ENCODE measurements around the gene ZC3H12D.
"Not testable (repeated sequence)": the region's sequence is repeated elsewhere in the genome, so short reads cannot be mapped to it uniquely, and the experiment has no call there.

The ZC3H12D gene

DNA sequence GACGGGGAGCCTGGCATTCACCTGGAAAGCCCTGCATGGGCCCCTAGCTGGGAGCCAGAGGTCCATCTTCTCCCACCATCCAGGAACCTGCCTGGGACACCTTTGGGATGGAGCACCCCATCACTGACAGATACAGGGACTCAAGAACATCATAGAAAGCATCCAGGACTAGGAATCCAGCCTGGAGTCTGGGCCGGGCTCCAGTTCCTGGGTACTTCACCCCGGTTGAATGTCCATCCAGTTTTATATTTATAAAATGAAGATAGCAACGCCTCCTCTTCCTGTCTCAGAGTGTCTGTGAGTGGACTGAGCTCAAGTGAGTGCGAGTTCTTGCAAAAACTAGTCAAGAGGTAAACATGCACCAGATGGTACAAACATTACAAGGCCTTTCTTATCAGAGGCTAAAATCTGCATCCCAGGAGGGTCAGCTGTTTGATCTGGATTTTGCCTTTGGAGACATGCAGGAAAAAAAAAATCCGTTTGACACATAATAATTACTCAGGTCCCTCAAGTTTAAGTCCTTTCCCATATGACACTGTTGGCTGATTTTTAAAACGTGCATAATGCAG lies 27.4 kb downstream of the ZC3H12D start:
- DNase-seq: peak; percentile 62

DNA sequence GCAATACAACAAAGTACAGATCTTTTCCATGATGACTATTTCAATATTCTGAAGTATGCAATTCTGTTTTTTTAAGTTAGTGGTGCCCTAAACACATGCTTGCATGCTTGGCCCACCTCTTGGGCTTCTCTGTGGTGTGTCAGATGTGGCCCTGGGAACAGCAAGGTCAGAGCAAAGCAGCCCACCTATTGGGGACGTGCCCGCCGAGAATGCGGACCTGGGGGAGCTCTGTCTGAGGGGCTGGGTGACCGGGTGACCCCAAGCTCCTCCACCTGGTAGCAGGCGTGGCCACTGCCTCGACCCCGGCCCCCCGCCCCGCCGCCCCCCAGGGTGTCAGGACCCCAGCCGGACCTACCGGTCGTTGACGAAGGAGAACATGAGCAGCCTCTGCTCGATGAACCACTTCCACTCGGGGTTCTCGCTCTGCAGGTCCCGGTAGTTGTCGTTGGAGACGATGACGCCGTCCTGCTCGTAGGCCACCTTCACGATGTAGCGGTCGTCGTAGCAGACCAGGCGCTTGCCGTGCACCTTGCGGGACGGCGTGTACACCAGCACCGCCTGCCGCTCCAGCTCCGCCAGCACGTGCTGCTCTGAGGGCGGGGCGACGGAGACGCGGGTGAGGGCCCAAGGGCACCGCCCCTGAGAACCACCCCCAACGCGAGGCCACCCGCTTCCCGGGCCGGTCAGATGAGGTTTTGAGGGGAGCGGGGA lies 28.3 kb downstream of the ZC3H12D start:
- no peak for DNase-seq

DNA sequence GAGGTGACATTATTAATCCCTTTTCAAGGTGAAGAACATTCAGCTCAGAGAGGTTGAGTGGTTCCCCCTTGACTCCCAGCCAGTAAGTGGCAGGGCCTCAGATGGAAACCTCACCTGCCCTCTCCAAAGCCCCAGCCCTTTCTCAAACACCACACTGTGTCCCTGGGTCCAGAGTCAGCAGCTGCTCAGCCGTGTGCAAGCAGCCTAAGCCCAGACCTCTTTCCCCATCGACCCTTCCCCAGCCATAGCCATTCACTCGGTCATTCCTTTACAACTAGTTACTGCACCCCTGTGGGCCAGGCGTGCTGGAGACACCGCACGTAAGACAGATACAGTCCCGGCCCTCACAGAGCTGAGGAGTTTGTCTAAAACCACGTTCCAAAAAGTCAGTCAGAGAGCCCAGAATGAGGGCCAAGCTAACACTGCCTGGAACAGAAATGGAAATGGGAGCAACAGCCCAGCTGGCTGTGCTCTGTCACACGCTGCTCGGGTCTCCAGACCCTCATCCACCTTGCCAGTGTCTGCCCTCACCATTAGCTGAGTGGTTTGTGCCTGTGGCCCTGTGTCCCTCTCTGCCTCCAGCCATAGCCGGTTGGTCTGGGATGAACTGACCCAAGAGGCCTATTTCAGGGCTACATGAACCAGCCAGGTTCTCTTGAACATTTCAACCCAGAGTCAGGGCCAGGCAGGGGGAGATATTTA lies 29.6 kb downstream of the ZC3H12D start:
- no peak for DNase-seq

DNA sequence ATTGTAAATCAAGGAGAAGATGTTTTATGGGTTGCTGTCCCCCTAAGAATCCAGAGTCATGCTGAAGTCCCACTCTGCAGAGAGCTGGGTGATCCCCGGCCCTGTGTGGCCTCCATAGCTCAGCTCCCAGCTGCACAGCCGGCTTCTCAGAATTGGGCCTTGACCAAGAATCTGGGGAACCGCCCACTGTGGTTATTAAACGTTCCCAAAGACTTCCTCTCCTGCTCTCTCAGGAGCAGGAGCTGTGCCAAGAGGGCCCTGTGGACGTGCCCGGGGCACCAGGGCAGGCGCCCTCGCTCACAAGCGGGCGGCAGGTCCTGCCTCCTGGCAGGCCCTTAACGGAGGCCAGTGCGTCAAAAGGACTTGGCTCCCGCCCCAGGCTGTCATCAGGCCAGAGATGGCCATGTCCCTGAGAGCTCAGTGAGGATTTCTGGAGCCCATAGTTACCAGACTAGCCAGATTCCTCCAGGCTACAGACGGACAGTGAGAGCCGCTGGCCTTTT lies 30.4 kb downstream of the ZC3H12D start:
- peak; percentile 29 for DNase-seq

DNA sequence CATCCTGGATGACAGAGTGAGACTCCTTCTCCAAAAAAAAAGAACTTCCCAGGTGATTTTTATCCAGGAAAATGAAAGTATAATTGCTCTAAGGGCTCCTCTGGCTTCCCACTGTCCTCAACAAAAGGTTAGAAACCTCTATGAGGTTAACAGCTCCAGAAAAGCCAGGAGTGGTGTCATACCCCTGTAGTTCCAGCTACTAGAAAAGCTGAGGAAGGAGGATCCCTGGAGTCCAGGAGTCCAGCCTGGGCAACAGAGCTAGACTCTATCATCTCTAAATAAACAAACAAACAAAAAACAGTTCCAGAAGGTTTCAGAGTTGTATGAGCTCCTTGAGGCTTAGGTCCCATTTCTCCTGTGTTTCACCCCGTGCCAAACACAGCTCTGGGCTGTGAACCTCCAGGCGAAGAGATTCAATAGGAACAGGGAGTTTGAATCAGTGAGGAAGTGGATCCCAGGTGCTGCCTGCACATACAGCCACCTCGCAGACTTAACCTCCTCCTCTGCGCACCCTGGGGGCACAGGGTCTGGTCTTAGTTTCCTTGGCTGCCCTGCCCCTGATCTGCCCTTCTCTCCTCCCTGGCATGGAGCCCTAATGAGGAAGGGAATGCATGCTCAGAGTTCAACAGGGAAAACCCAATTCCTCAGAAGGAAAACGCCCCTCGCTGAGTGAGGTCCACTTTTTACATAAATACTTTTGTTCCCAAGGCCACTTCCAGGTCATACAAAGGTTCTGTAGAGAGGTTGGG lies 31.0 kb downstream of the ZC3H12D start:
- no peak for DNase-seq

DNA sequence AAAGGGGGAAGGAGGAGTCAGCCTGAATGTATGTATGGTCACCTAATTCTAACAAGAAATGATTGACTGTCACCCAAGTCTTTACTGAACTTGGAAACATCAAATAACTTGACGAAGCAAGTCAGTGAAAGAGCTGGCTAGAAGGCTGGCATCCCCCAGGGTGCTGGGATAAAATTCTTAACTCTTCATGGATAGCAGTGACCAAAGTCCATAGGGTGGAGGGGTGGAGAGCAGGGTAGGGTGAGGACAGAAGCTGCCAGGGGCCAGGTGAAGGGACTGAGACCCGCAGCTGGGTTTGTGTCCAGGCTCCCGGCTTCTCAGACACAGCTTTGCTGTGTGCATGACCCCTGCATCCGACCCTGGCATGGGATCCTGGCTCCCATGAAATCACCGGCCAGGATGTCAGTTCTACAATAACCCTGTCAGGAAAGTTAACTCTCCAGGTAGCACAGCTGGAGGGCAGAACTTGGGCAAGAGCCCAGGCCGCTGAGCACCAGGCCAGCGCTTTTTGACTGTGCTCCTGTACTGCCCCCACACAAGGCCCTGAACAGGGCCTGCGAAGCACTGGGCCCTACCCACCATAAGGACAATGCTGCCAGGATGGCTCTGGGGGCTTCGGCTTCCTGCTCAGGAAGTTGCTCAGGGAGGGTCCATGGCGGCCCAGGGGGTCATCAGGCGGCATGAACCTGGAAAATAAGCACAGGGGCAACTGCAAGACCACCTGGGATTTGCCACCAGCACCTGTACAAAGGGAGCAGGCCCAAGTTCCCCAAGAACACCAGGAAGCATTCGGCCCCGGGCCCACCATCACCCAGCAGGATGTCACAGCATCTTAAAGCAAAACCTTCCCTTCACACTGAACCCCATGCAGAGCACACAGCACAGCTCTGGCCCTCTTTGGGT lies 32.5 kb downstream of the ZC3H12D start:
- no peak for DNase-seq

DNA sequence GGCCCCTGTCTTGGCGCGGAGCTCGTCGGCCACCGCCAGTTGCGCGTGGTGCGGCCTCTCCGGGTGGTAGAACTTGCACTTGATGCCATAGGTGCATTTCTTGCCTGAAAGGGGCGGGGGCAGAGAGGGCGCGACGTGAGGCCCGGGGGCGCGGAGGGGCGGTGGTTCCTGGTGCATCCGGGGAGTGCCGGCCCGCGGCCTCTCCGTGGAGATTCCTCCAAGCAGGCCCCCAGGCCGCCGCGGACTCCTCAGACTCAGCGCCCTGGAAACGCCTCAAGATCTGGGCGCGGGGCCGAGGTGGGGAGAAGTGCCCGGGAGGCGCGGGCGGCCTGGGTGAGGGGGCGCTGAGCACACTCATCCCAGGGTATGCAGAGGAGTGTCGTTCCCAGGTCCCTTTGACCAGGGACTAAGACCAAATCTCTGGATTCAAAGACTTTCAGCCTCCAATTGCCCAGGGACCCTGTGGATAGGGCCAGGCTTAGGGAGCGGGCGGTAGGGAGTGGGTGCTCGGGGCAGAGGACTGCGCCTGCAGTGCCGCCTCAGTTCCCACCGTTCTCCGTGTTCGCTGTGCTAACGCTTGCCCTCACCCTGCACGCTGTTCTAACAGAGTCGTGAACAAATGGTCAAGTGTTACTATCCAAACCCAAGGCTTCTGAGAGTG lies 33.3 kb downstream of the ZC3H12D start:
- no peak for DNase-seq

DNA sequence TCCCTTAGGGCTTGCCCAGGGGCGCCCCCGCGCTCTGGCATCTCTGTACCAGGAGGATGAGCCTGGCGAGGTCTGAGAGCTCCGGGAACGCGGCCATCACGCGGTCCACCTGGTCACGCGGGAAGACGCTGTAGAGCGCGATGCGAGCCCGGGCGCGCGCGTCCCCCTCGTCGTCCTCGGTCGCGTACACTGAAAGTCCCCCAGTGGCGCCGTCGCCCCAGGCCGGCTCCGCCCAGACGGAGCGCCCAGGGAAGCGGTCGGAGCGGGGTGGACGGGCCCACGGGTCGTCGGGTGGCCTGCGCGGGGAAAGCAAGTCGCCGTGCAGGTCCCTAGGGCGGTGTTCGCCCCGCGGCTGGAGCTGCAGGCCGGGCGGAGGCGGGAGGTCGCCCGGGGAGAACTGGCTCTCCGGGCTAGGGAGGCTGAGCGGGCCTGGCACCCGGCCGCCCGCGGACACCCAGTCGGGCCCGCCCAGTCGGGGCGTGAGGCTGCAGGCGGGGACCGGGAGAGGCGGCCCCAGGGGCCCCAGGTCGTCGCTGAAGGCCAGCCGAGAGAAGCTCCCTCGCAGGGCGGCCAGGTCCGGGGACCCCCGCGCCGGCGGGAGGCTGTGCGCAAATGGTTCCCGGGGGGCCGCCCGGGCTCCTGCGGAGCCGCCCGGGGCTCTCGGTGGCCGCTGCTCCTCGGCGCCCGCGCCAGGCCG lies 34.0 kb downstream of the ZC3H12D start:
- no peak for DNase-seq

DNA sequence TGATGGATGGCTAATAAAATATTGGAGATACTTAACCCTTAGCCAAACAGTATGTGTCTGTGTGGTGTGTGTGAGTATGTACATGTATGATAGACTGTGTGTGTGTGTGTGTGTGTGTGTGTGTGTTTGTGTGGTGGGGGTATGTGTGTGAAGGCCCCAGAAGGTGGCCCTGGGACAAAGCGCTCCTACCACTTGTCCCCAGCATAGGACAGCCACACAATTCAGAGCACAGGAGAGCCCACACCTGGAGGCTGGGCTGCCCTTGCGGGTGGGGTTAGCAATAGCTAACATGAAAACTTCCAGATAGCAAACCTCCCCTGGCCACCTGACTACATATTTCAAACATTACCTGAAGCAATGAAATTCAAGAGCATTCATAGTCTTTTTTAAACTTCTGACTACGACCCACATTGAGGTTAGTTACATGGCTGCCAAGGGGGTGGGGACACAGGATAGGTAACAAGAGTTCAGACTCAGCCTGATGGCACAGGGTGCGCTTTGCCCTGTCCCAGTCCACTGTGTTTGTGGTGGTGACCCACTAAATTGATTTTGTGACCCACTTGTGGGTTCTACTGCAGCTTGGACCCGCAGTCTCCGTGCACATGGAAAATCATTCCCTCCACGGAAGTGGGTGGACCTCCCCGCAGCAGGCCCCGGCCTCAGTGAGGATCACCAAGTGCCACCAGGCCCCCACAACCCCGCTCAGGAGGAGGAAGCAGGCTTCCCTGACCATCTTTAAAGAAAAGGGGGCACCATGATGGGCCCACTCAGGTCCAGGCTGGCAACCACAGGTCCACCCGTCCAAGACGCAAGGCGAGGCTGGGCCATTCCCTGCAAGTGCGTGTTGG lies 34.8 kb downstream of the ZC3H12D start:
- DNase-seq: no peak

DNA sequence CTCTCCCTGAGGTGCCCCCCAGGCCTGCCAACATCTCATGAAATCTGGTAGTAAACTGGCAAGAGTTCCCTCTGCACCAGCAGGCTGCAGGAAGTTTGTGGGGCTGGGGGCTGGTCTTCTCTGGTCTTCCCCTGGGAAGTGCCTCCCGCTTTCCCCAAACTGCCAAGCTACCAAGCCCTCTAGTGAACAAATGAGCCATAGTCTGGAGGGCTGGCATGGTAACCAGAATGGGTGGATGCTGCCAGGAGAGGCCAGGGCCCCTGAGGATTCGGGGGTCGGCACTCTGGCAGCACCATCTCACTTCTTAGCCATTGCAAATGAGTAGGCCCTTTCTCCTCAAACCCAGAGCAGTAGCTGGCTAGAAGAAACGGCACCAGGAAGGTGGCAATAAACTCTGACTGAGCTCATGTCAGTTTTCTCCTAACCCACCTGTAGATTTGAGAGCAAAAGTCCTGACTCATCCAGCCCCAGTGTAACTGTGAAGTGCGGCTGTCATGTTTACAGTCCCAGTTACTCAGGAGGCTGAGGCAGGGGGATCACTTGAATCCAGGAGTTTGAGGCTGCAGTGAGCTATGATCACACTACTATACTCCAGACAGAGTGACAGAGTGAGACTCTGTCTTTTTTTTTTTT lies 35.9 kb downstream of the ZC3H12D start:
- no peak for DNase-seq

DNA sequence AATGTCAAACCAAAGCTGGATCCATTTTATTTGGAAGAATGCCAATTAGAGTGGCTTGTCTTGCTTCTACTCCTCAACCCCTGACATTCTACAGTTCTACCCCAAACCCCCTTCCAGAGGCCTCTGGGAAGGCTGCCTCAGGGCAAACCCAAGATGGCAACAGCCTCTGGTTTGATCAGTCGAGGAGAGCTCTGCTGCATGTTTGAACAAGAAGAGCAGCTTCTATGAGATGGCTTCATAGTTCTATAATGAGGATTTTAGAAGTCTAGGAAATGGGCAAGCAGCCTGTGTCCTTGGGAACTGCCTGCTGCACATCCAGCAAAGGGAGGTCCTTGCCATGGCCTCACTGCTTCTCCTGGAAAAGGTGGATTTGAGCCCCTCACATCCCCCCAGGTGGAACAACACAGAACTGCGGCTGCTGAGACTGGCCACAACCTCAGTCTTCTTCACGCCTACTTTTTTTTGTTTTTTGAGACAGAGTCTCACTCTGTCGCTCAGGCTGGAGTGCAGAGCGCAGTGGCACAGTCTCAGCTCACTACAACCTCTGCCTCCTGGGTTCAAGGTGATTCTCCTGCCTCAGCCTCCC lies 37.9 kb downstream of the ZC3H12D start:
- DNase-seq: no peak

DNA sequence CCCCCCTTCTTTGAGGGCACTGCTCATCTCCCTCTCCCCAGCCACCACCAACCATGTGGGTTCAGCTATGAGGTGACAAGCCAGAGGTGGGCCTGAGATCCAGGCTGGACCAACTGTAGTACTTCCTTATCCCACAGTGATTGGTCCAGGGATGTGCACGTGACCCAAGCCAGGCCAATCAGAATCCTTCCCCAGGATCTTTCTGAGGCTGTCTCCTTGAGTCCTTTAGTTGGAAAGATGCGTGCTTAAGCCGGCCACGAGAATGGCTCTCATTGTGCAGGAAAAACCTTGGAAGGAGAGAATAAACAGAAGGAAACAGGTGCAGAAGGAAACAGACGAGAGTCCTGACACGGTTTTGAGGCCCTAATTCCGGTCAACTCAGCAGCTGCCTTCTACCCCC lies 39.2 kb downstream of the ZC3H12D start:
- no peak for DNase-seq

DNA sequence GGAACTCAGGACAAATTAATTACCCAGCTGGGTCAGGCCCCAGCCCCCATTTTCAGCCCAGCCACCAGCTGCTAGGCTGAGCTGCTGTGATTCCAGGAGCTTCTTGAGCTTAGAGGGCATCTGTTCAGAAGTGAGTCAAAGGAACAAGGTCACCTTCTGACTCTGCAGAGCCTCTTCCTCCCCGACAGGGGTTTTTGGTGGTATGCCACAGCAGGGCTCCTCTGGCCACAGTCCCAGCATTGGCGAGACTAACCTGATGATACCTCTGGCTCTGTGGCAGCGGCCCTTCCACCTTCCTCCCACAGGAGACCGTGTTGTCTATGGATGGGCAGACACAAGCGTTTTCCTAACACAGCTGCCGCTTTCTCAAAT lies 39.7 kb downstream of the ZC3H12D start:
- no peak for DNase-seq

DNA sequence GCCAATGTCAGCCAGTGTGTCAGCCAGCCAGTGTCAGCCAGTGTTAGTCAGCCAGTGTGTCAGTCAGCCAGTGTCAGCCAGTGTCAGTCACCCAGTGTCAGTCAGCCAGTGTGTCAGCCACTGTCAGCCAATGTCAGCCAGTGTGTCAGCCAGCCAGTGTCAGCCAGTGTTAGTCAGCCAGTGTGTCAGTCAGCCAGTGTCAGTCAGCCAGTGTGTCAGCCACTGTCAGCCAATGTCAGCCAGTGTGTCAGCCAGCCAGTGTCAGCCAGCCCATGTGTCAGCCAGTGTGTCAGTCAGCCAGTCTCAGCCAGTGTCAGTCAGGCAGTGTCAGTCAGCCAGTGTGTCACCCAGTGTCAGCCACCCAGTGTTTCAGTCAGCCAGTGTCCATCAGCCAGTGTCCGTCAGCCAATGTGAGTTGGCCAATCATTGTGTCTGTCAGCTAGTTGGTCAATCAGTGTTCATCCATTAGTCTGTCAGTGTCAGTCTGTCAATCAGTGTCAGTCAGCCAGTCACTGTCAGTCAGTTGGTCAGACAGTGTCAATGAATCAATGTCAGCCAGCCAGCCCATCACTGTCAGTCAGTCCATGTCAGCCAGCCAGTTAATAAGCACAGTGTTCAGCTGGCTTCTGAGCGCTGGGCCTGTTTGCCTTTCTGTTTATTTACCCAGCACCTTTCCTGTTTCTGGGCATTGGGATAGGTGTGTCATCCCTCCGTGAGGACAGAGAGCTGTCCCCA lies 40.3 kb downstream of the ZC3H12D start:
- not testable (repeated sequence) for DNase-seq

DNA sequence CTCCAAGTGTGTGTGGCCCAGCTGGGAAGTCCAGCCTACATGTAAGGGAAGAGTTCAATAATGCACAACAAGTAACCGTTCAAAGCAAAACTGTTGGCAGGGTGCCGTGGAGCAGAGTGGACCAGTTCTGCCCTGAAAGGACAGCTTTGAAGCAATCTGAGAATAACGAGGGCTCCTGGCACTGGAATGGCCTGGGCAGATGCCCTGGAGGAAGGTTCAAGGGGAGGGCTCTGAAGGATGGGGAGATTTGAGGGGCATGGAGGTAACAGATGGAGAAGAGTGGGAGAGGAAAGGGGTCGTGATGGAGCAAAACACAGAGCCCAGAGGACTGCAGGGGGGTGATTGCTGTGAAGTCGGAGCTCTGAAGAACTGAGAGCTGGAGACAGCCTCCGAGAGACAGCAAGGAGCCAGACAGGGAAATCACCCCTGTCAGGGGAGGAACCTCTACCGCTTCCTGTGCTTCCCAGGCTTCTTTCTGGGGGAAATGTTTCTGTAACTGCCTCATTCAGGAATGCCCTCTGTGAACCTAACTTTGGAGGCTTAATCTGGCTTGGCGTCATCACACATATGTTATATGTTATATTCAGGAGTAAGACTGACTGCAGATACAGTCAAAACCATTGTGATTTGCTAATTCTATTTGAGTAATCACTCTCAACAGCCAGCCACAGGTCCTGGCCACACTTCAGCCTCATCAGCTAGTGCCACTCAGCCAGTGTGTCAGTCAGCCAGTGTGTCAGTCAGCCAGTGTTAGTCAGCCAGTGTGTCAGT lies 41.2 kb downstream of the ZC3H12D start:
- DNase-seq: no peak

DNA sequence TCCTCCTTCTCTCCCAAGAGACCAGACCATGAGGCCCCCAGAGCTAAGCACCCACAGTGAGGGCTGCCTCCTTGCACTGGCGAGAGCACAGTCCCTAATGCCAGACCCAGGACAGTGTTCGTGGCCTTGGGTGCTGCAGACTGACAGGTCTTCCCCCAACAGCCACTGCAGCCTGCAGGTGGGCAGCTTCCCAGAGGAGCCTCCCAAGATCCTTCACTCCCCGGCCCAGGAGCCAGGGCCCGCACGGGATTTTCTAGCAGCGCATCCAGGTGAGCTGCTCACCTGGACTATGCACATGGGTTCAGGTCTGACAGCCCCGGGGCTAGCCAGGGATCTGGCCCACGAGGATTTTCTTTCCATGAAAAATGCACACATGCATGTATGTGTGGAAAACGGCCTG lies 43.1 kb downstream of the ZC3H12D start:
- DNase-seq: no peak

DNA sequence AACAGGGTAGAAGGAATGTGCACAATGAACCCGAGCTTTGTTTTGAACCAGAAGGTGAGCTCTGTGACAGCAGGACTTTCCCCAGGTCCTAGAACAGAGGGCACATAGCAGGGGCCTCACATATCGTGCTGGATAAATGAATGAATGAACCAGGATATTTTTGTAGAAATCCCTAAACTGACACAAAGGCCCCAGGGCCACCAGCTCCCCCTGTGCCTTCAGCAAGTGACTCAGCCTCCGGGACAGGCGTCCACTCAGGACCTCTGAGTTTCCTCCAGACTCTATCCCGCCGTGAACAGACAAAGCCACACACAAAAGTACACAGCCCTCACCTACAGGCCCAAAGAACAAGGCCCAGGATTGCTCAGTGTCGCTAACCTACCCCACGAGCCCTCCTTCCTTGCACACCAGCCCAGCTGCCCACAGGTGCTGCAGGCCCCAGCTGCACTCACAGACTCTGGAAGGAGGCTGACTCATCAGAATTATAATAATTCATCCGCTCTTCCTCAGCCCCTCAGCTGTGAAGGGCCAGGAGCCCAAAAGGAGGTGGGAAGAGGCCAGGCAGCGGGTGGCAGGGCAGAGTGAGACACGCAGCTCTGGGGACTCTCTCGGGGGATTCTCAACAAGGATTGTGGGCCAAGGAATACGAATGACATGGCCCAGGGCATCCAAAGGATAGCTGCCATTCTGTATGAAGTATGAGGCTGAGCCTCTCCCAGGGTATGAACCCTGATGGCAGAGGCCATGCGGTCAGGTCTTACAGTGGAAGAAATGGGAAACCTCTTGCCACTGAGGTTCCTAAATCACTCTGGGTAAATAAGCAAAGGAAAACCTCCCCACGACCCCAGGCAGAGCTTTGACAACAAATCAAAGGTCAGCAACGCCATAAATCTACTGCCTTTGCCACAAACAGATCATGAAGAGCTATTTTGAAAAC lies 43.8 kb downstream of the ZC3H12D start:
- DNase-seq: no peak

All from DMS 273 treated with DMSO at 0.1 percent for 48 hours (cell line).